GM11168 (cell line): ENCODE measurements around the gene TOP3A.
"Not testable (repeated sequence)": the region's sequence is repeated elsewhere in the genome, so short reads cannot be mapped to it uniquely, and the experiment has no call there.

ENCODE experiments used
- in situ Hi-C: fragments of 300-500 bp; cut with MboI; formaldehyde crosslinking; loops from one replicate; pipeline ENCODE4 v1.12.0; 2022; ENCODE audit warnings: low sequenced_read_pairs; ENCODE audit not compliant: unreplicated experiment

Gene TOP3A, protein sequence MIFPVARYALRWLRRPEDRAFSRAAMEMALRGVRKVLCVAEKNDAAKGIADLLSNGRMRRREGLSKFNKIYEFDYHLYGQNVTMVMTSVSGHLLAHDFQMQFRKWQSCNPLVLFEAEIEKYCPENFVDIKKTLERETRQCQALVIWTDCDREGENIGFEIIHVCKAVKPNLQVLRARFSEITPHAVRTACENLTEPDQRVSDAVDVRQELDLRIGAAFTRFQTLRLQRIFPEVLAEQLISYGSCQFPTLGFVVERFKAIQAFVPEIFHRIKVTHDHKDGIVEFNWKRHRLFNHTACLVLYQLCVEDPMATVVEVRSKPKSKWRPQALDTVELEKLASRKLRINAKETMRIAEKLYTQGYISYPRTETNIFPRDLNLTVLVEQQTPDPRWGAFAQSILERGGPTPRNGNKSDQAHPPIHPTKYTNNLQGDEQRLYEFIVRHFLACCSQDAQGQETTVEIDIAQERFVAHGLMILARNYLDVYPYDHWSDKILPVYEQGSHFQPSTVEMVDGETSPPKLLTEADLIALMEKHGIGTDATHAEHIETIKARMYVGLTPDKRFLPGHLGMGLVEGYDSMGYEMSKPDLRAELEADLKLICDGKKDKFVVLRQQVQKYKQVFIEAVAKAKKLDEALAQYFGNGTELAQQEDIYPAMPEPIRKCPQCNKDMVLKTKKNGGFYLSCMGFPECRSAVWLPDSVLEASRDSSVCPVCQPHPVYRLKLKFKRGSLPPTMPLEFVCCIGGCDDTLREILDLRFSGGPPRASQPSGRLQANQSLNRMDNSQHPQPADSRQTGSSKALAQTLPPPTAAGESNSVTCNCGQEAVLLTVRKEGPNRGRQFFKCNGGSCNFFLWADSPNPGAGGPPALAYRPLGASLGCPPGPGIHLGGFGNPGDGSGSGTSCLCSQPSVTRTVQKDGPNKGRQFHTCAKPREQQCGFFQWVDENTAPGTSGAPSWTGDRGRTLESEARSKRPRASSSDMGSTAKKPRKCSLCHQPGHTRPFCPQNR

DNA sequence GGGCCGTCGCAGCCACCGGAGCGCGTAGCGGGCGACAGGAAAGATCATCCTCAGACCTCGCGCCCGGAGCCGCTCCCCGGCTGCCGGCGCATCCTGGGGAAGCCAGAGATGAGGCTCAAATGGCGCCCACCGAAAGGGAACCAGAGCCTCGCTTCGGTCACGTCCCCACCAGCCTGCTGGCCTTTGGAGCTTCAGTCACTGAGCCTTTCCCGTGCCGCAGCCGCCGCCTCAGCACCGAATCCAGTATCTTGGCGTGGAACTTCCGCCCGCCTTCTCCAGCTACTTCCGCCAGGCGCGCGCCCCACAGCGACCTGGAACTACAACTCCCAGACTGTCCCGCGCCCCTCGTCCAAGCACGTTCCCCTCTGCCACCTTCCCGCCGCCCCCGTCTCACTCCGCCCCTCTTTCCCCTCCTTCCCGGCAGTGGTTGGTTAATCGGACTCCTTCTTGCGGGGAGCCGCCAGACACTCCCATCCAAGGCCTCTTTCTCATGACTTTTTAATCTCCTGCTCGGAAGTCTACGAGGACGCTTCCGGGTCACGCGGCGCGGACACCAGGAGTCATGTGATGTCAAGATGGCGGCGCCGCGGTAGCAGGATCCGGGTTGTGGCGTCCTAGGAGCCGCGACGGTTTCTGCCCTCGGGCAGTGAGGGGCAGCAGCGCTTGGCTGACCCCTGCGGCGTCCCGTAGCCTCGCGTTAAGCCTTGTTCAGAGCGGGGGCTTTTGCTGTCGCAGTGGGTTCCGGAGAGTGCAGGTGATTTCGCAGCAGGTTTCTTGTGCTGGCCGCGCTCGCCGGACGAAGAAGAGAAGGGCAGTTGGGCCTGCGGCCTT, at the start of gene TOP3A, which contains the start of gene SMCR8:
TSS of gene TOP3A (minus strand) at position 264 of the 831 bp plus-strand sequence. CDS start at position 48, 216 bp downstream.
TSS of gene SMCR8 (plus strand) at position 563 of the 831 bp plus-strand sequence. CDS start 497 bp downstream, outside the sequence.
- in situ Hi-C loops, result no loop called here

DNA sequence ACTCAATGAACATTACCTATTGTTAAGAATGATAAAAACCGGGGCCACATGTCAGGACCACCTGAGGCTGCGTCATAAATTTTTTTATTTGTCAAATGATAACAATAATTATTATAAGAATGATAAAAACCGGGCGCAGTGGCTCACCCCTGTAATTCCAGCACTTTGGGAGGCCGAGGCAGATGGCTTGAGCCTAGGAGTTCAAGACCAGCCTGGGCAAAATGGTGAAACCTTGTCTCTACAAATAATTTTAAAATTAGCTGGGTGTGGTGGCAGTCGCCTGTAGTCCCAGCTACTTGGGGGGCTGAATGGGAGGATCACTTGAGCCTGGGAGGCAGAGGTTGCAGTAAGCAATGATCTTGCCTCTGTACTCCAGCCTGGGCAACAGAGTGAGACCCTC, 49.4 kb upstream of the TOP3A start:
- in situ Hi-C loops, result no loop called here

DNA sequence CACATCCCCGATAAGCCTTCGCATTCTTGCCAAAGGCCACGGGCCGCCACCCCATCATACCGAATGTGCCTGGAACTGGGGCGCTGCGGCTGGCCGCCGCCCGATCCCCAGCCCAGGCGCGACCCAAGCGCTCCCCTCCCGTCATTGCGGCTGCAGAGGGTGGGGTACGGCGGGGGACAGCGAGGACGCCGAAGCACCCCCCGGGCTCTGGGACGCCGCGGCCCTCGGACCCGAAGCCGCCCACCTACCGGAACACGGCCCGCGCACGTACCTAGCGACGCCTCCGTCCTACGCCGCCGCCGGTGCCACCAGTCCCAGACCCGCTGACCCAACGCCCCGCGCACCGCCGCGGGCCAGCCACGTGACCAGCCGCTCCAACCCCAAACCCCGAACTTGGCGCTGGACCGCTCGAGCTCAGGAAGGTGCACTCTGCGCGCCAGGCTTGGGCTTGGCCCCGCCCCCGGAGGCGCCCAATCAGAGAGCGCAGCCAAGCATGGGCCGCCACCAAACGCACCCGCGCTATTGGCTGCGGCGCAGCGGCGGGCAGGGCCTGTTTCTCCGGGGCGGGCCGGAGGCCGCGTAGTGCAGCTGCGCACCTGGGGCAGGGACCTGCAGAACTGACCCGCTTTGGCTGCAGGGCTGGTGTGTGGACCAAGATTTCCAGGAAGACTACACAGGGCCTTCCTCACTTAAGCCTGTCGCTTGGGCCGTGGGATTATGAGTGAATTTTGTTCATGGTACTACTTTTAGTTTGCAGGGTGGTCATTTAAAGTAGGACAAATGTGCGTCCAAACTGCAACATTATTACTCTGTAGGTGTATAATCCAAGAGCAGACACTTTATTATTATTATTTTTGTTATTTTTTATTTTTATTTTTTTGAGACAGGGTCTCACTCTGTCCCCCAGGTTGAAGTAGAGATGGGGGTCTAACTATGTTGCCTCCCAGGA, 48.6 kb upstream of the TOP3A start, which contains the start of gene SHMT1:
TSS of gene SHMT1 (minus strand) at position 450 of the 949 bp plus-strand sequence. CDS start 7,569 bp downstream, outside the sequence.
- in situ Hi-C loops, result no loop called here

GRCh38 chr17:18362698-18363100, 47.9 kb upstream of the TOP3A start:
- in situ Hi-C loops, result no loop called here

- in situ Hi-C loops, result no loop called here
Observed at GRCh38 chr17:18361837-18362697, 47.3 kb upstream of the TOP3A start.

GRCh38 chr17:18360518-18360917, 45.7 kb upstream of the TOP3A start:
- in situ Hi-C loops, result no loop called here

DNA sequence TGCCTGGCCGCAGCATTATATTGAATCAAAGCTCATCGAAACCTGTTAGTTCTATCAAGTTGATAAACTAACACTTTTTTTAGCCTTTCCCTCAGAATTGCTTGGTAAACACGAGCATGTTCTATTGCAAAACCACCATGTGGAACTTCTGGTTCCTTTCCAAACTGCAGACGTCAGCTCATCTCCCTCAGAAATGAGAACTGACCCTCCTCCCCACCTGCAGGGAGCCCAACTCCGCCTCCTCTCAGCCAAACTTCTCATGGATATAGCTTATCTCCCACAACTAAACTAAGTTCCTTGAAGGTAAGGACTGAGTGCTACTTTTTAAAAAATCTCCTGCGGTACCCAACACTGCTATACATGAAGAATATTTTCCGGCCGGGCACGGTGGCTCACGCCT, 41.8 kb upstream of the TOP3A start:
- in situ Hi-C loops, result no loop called here

- in situ Hi-C loops, result no loop called here
Observed at GRCh38 chr17:18353541-18353940, 38.7 kb upstream of the TOP3A start.

- in situ Hi-C loops, result no loop called here
Observed at GRCh38 chr17:18344021-18344420, 29.2 kb upstream of the TOP3A start.

DNA sequence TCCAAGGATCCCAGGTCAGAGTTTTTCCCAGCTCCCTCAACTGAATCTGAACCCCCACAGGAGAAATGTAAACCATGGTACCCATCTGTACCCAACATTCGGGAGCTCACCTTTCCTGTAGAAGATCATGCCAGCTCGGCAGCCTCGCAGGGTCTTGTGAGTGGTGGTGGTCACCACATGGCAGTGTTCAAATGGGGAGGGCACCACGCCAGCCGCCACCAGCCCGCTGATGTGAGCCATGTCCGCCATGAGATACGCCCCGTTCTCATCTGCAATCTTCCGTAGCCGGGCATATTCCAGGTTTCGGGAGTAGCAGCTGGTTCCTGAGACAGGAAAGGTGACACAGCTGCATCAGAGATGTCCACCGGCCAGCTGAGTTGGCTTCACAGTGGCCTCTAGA, 25.1 kb upstream of the TOP3A start:
- in situ Hi-C loops, result no loop called here

DNA sequence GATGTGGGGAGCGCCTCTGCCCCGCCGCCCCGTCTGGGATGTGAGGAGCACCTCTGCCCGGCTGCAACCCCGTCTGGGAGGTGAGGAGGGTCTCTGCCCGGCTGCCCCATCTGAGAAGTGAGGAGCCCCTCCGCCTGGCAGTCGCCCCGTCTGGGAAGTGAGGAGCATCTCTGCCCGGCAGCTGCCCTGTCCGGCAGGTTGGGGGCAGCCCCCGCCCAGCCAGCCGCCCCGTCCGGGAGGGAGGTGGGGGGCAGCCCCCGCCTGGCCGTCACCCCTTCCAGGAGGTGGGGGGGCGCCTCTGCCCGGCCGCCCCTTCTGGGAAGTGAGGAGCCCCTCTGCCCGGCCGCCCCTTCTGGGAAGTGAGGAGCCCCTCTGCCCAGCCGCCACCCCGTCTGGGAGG, 23.4 kb upstream of the TOP3A start:
- in situ Hi-C loops, result not testable (repeated sequence)

- in situ Hi-C loops, result no loop called here
Observed at GRCh38 chr17:18332909-18333489, 18.2 kb upstream of the TOP3A start.

DNA sequence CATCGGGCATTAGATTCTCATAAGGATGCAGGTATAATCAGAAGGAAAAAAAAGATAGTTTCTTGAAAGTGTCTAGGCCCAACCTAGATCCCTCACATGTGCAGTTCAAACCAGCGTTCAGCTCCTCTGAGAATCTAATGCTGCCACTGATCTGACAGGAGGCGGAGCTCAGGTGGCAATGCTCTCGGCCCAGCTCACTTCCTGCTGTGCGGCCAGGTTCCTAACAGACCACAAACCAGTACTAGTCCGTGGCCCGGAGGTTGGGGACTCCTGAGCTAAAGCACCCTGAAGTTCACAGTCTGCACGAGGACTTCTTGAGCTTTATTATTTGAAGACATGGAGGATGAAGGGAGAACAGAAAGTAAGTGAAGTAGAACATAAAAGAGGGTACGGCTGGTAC, 17.1 kb upstream of the TOP3A start:
- in situ Hi-C loops, result no loop called here

- in situ Hi-C loops, result no loop called here
Observed at GRCh38 chr17:18328643-18329204, 13.9 kb upstream of the TOP3A start.

DNA sequence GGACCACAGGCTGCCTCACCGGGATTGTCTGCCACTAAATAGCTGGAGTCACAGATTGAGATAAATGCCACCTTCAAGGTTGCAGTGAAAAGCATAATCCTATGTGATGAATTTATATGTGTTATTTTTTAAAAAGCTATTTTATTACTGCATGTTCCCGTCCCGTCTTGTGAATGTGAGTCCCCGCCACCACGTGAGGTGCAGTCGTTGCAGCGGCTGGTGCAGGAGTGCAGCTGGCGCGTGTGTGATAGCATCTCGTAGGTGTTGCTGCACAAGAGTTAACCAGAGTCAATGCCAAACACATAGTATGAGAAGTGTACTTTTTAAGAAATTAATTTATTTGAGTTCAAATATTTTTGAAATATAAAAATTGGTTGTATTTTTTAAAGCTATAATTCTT, 12.8 kb upstream of the TOP3A start:
- in situ Hi-C loops, result no loop called here

DNA sequence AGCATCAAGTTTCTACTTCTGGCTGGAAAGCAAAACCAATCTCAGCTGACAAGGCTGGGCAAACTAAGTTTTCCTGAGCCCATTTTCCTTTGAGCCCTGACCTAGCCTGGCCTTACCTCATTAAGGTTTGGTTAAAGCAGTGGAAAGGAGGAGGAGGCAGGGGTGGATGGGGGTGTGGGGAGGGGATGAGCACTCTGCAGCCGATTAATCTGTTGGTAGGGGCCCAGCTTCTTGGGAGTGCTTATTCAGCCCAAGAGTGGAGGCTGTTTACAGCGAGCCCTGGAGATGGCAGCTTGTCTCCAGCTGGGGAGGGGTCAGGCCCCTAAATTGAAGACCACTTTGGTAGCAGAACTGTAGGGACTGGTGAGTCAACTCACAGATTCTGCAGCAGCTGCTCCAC, 12.3 kb upstream of the TOP3A start:
- in situ Hi-C loops, result no loop called here

- in situ Hi-C loops, result no loop called here
Observed at GRCh38 chr17:18326572-18326971, 11.8 kb upstream of the TOP3A start.
